ENCODE data around the gene FGF5. TPM values are rescaled to one million over a fixed set of nuclear protein-coding genes. Genes with fewer than 3 reads are reported as not detected.

The FGF5 gene
- total RNA-seq, 1 experiment from 2014 or later: 2.6 TPM

GRCh38 chr4:80308466-80308822, 42.0 kb downstream of the FGF5 start:
- Histone ChIP-seq H3K27me3 (ENCODE audit: low read length) (no peaks in the 10 kb centered on the region), H3F3A (ENCODE audit: low read length, unreplicated experiment) (no peaks in the 10 kb centered on the region), H2AFZ (ENCODE audit: low read length) (peak overlapping the region; percentile 6; the same call in 1 of the 2 replicates), H3K9me2 (replicated peaks; ENCODE audit: low read length) (no peaks in the 10 kb centered on the region), H4K20me1 (ENCODE audit: low read length) (no peaks in the 10 kb centered on the region), H3K9ac (ENCODE audit: low read length) (no peak overlapping the region), H3K9me3 (ENCODE audit: low read length) (no peaks in the 10 kb centered on the region), H3K4me2 (ENCODE audit: low read length) (no peak overlapping the region), H3K27ac (ENCODE audit: low read length) (peak overlapping the region; percentile 76), H3K4me1 (ENCODE audit: insufficient read depth, low read length) (peaks cover 55% of the 10 kb centered on the region), H3K79me2 (ENCODE audit: low read length) (no peaks in the 10 kb centered on the region), H3K4me3 (ENCODE audit: low read length) (no peak overlapping the region), H3K36me3 (ENCODE audit: low read depth, low read length) (no peaks in the 10 kb centered on the region)
- ChIA-PET POLR2A (ENCODE audit: unreplicated experiment) (interaction anchor here (0.7 kb wide), 1 partner anchor 46 kb away, joined by 6 read pairs; no protein-coding TSS in a partner anchor), CTCF (interaction anchor here (0.5 to 0.7 kb wide), 3 partner anchors 66 to 722 kb away, joined by 3 to 5 read pairs (median 4); partner anchors contain the start of gene BMP3)
- ATAC-seq (no peak), DNase-seq (no peak)
- TF ChIP-seq EZH2phosphoT487 (IDR thresholded peaks at IDR 0.05; ENCODE audit: borderline replicate concordance, low read length) (no peak), EZH2 (IDR thresholded peaks at IDR 0.05; ENCODE audit: low read length, unreplicated experiment) (no peak), CTCF (conservative IDR thresholded peaks at IDR 0.05; ENCODE audit: low read depth, low read length) (no peak)
- intact Hi-C loops (cut with micrococcal nuclease): loop anchor here (5.0 kb wide), 1 partner anchor 41 kb away; the partner anchor contains the start of gene FGF5
- BruUV-seq (replicated peaks): no TSS peak

- Histone ChIP-seq H3K4me3 (ENCODE audit: low read length) (no peak overlapping the region), H2AFZ (ENCODE audit: low read length) (no peak overlapping the region), H3K79me2 (ENCODE audit: low read length) (no peaks in the 10 kb centered on the region), H4K20me1 (ENCODE audit: low read length) (no peaks in the 10 kb centered on the region), H3K4me2 (ENCODE audit: low read length) (peak overlapping the region; percentile 29), H3K27me3 (ENCODE audit: low read length) (no peaks in the 10 kb centered on the region), H3K9me3 (ENCODE audit: low read length) (no peaks in the 10 kb centered on the region), H3K27ac (ENCODE audit: low read length) (peak overlapping the region; percentile 76), H3K9ac (ENCODE audit: low read length) (no peak overlapping the region), H3F3A (ENCODE audit: low read length, unreplicated experiment) (no peaks in the 10 kb centered on the region), H3K36me3 (ENCODE audit: low read depth, low read length) (no peaks in the 10 kb centered on the region), H3K4me1 (ENCODE audit: insufficient read depth, low read length) (peaks cover 59% of the 10 kb centered on the region), H3K9me2 (replicated peaks; ENCODE audit: low read length) (no peaks in the 10 kb centered on the region)
- BruUV-seq (replicated peaks): no TSS peak
- DNase-seq (peak; percentile 77), ATAC-seq (peak; percentile 70)
- POLR2A ChIA-PET (ENCODE audit: unreplicated experiment): no interaction called here
- TF ChIP-seq EZH2phosphoT487 (IDR thresholded peaks at IDR 0.05; ENCODE audit: borderline replicate concordance, low read length): no peak
- intact Hi-C loops (cut with micrococcal nuclease): loop anchor here (5.0 to 10.0 kb wide), 2 partner anchors 42 to 285 kb away; partner anchors contain the start of gene FGF5
- CTCF ChIA-PET: no interaction called here
Observed at GRCh38 chr4:80309294-80310004, 43.0 kb downstream of the FGF5 start.

GRCh38 chr4:80311130-80311529, 44.7 kb downstream of the FGF5 start:
- POLR2A ChIA-PET (ENCODE audit: unreplicated experiment): no interaction called here
- BruUV-seq (replicated peaks): no TSS peak
- no peak for ATAC-seq
- no peak overlapping the region for H2AFZ ChIP-seq (ENCODE audit: low read length)
- no peaks in the 10 kb centered on the region for H4K20me1 ChIP-seq (ENCODE audit: low read length)
- H3K9me2 ChIP-seq (replicated peaks; ENCODE audit: low read length): no peaks in the 10 kb centered on the region
- H3K9ac ChIP-seq (ENCODE audit: low read length): no peak overlapping the region
- H3F3A ChIP-seq (ENCODE audit: low read length, unreplicated experiment): no peaks in the 10 kb centered on the region
- no peak overlapping the region for H3K27ac ChIP-seq (ENCODE audit: low read length)
- no peaks in the 10 kb centered on the region for H3K36me3 ChIP-seq (ENCODE audit: low read depth, low read length)
- no peaks in the 10 kb centered on the region for H3K79me2 ChIP-seq (ENCODE audit: low read length)
- no peaks in the 10 kb centered on the region for H3K27me3 ChIP-seq (ENCODE audit: low read length)
- CTCF ChIA-PET: interaction anchor here (0.6 kb wide), 1 partner anchor 12 kb away, joined by 3 read pairs; no protein-coding TSS in a partner anchor
- DNase-seq: no peak
- no peak for TF ChIP-seq EZH2 (IDR thresholded peaks at IDR 0.05; ENCODE audit: low read length, unreplicated experiment)
- no peak for TF ChIP-seq EZH2phosphoT487 (IDR thresholded peaks at IDR 0.05; ENCODE audit: borderline replicate concordance, low read length)
- TF ChIP-seq CTCF (conservative IDR thresholded peaks at IDR 0.05; ENCODE audit: low read depth, low read length): no peak
- no peak overlapping the region for H3K4me2 ChIP-seq (ENCODE audit: low read length)
- no peak overlapping the region for H3K4me3 ChIP-seq (ENCODE audit: low read length)
- peaks cover 56% of the 10 kb centered on the region for H3K4me1 ChIP-seq (ENCODE audit: insufficient read depth, low read length)
- intact Hi-C loops (cut with micrococcal nuclease): loop anchor here (10.0 kb wide), 1 partner anchor 286 kb away; no protein-coding TSS in a partner anchor
- no peaks in the 10 kb centered on the region for H3K9me3 ChIP-seq (ENCODE audit: low read length)
